ENCODE data around the gene GPX4. TPM values are rescaled to one million over a fixed set of nuclear protein-coding genes. Genes with fewer than 3 reads are reported as not detected.
A peak's percentile ranks its signal among the peaks of the same experiment; 100 is the strongest.

GPX4 gene
- 300 and 313 TPM in 2 replicates for total RNA-seq
- long read RNA-seq, transcript GPX4-201 (7 exons, 919 nt) = major isoform, 20 of 27 reads
- long read RNA-seq, partial matches to known transcripts = 1 of 27 reads
- long read RNA-seq, other reads (novel, unspliced or antisense) = 6 of 27 reads

- DNase-seq (ENCODE audit: low read depth, low spot score) = peak; percentile 95
- peak within 1 kb of the TSS; percentile 86 for H3K4me3 Mint-ChIP-seq
- peak within 1 kb of the TSS; percentile 78 for H3K27ac Mint-ChIP-seq (ENCODE audit: unreplicated experiment)
- no peaks in the 10 kb centered on the region for H3K27me3 Mint-ChIP-seq (ENCODE audit: low read depth)
- H3K9me3 Mint-ChIP-seq = no peaks in the 10 kb centered on the region
- H3K36me3 Mint-ChIP-seq (ENCODE audit: low read depth) = no peaks in the 10 kb centered on the region
- no peak for TF ChIP-seq CTCF (conservative IDR thresholded peaks at IDR 0.05)
- H3K4me1 Mint-ChIP-seq = peaks cover 16% of the 10 kb centered on the region
These were observed at the start of gene GPX4 for GRCh38 chr19:1103708-1104310. TSS of gene GPX4 (plus strand) at chr19:1103994. CDS start at chr19:1104044, 50 bp downstream.

- DNase-seq (ENCODE audit: low read depth, low spot score) = no peak
- H3K27me3 Mint-ChIP-seq (ENCODE audit: low read depth) = no peaks in the 10 kb centered on the region
- peaks cover 8% of the 10 kb centered on the region for H3K4me1 Mint-ChIP-seq
- no peaks in the 10 kb centered on the region for H3K9me3 Mint-ChIP-seq
- no peak overlapping the region for H3K27ac Mint-ChIP-seq (ENCODE audit: unreplicated experiment)
- H3K4me3 Mint-ChIP-seq = no peak overlapping the region
- no peaks in the 10 kb centered on the region for H3K36me3 Mint-ChIP-seq (ENCODE audit: low read depth)
- no peak for TF ChIP-seq CTCF (conservative IDR thresholded peaks at IDR 0.05)
These were observed 49.4 kb upstream of the GPX4 start for GRCh38 chr19:1054102-1055027.

- Mint-ChIP-seq H3K4me3 (no peak overlapping the region), H3K27ac (ENCODE audit: unreplicated experiment) (no peak overlapping the region), H3K9me3 (no peaks in the 10 kb centered on the region), H3K4me1 (peaks cover 8% of the 10 kb centered on the region), H3K27me3 (ENCODE audit: low read depth) (no peaks in the 10 kb centered on the region), H3K36me3 (ENCODE audit: low read depth) (no peaks in the 10 kb centered on the region)
- no peak for TF ChIP-seq CTCF (conservative IDR thresholded peaks at IDR 0.05)
- no peak for DNase-seq (ENCODE audit: low read depth, low spot score)
These were observed 48.8 kb upstream of the GPX4 start for GRCh38 chr19:1055028-1055425.

GRCh38 chr19:1055886-1056620 lies 47.7 kb upstream of the GPX4 start:
- Mint-ChIP-seq H3K36me3 (ENCODE audit: low read depth) (no peaks in the 10 kb centered on the region), H3K27ac (ENCODE audit: unreplicated experiment) (no peak overlapping the region), H3K27me3 (ENCODE audit: low read depth) (no peaks in the 10 kb centered on the region), H3K4me3 (no peak overlapping the region), H3K4me1 (peaks cover 8% of the 10 kb centered on the region), H3K9me3 (no peaks in the 10 kb centered on the region)
- TF ChIP-seq CTCF (conservative IDR thresholded peaks at IDR 0.05) = no peak
- DNase-seq (ENCODE audit: low read depth, low spot score) = no peak

GRCh38 chr19:1057176-1057855 lies 46.5 kb upstream of the GPX4 start:
- Mint-ChIP-seq H3K4me3 (no peak overlapping the region), H3K36me3 (ENCODE audit: low read depth) (no peaks in the 10 kb centered on the region), H3K9me3 (no peaks in the 10 kb centered on the region), H3K27ac (ENCODE audit: unreplicated experiment) (no peak overlapping the region), H3K27me3 (ENCODE audit: low read depth) (no peaks in the 10 kb centered on the region), H3K4me1 (peaks cover 4% of the 10 kb centered on the region)
- TF ChIP-seq CTCF (conservative IDR thresholded peaks at IDR 0.05) = no peak
- no peak for DNase-seq (ENCODE audit: low read depth, low spot score)
